ENCODE data around the gene RBM17. TPM values are rescaled to one million over a fixed set of nuclear protein-coding genes. Genes with fewer than 3 reads are reported as not detected.

The RBM17 gene
- total RNA-seq, 1 experiment from 2014 or later = 124 TPM

- no CpG with 5 or more reads among the region's 7 CpGs for WGBS (ENCODE audit: extremely low coverage, insufficient read length, low lambda C conversion rate)
- no peak overlapping the region for H3K9ac ChIP-seq (ENCODE audit: extremely low read depth, insufficient read length, low read length)
- no peak overlapping the region for H3K18ac ChIP-seq (ENCODE audit: insufficient read length, low read depth, low read length)
- H3K36me3 Mint-ChIP-seq (ENCODE audit: insufficient read depth in 1 of 3, low read depth in 3 of 3) = peaks cover 18 to 48% (median 48%) of the 10 kb centered on the region in 3 experiments
- H3K4me3 Mint-ChIP-seq = no peak overlapping the region
- H3K4ac ChIP-seq (ENCODE audit: low read depth, low read length) = no peak overlapping the region
- H4K8ac ChIP-seq (replicated peaks; ENCODE audit: insufficient read length, low read depth, low read length) = no peak overlapping the region
- no peaks in the 10 kb centered on the region for H4K20me1 ChIP-seq (ENCODE audit: control insufficient read depth, insufficient read depth, insufficient read length)
- no peak for DNase-seq
- no peak overlapping the region for H2AK5ac ChIP-seq (ENCODE audit: insufficient read length, low read length)
- no peaks in the 10 kb centered on the region for H3K23me2 ChIP-seq (ENCODE audit: insufficient read length, low read depth, low read length, poor library complexity, severe bottlenecking)
- no peak overlapping the region for H3K4me2 ChIP-seq (ENCODE audit: insufficient read depth, insufficient read length, low read length)
- no peak overlapping the region for H4K5ac ChIP-seq (ENCODE audit: insufficient read length, low read depth, low read length)
- TF ChIP-seq CTCF (conservative IDR thresholded peaks at IDR 0.05) = no peak
- no peak overlapping the region for H2BK20ac ChIP-seq (ENCODE audit: low read depth, low read length, poor library complexity, severe bottlenecking)
- no peak overlapping the region for H3T11ph ChIP-seq (ENCODE audit: low read length)
- H3K14ac ChIP-seq (ENCODE audit: insufficient read depth, low read length) = no peak overlapping the region
- no peaks in the 10 kb centered on the region for H3K9me3 ChIP-seq (ENCODE audit: control insufficient read depth, low read depth, low read length)
- H3K27ac ChIP-seq (ENCODE audit: insufficient read length, low read depth, low read length) = no peak overlapping the region
- H3K4me1 ChIP-seq (ENCODE audit: insufficient read depth, low read length) = peaks cover 5% of the 10 kb centered on the region; the same call in 1 of the 2 replicates
- H2AFZ ChIP-seq (ENCODE audit: low read length) = no peak overlapping the region
- no peaks in the 10 kb centered on the region for H3K9me3 Mint-ChIP-seq
- no peak overlapping the region for H3K56ac ChIP-seq (ENCODE audit: insufficient read length, low read depth, low read length)
- H3K79me2 ChIP-seq (ENCODE audit: insufficient read depth, low read length) = peaks cover 27% of the 10 kb centered on the region; the same call in 1 of the 2 replicates
- H2BK5ac ChIP-seq (ENCODE audit: insufficient read length, low read length) = no peak overlapping the region
- no peaks in the 10 kb centered on the region for H3K27me3 Mint-ChIP-seq (ENCODE audit: low read depth)
- H3K27ac Mint-ChIP-seq = peak overlapping the region in 2 of 3 experiments; percentile 17 to 26; a peak in 4 of 7 replicates
- H3K27me3 ChIP-seq (ENCODE audit: insufficient read depth, low read length) = no peaks in the 10 kb centered on the region
- H3K4me1 Mint-ChIP-seq = peaks cover 68 to 72% of the 10 kb centered on the region in 2 experiments
- H2BK15ac ChIP-seq (ENCODE audit: low read depth, low read length) = no peak overlapping the region
- H2BK12ac ChIP-seq (ENCODE audit: insufficient read length, low read depth, low read length) = no peak overlapping the region
- no peak overlapping the region for H3K23ac ChIP-seq (ENCODE audit: insufficient read length, low read depth, low read length)
- H3K79me1 ChIP-seq (ENCODE audit: insufficient read depth, low read depth, low read length, poor library complexity, severe bottlenecking) = no peaks in the 10 kb centered on the region
- H4K91ac ChIP-seq (ENCODE audit: insufficient read length, low read depth, low read length) = no peak overlapping the region
- no peak overlapping the region for H2BK120ac ChIP-seq (ENCODE audit: low read depth, low read length, poor library complexity, severe bottlenecking)
Measured at GRCh38 chr10:6098156-6098555, 9.3 kb downstream of the RBM17 start.
